ENCODE results near the gene AFG1L.
A peak's percentile ranks its signal among the peaks of the same experiment; 100 is the strongest.
"Not testable (repeated sequence)": the region's sequence is repeated elsewhere in the genome, so short reads cannot be mapped to it uniquely, and the experiment has no call there.

Gene AFG1L

DNA sequence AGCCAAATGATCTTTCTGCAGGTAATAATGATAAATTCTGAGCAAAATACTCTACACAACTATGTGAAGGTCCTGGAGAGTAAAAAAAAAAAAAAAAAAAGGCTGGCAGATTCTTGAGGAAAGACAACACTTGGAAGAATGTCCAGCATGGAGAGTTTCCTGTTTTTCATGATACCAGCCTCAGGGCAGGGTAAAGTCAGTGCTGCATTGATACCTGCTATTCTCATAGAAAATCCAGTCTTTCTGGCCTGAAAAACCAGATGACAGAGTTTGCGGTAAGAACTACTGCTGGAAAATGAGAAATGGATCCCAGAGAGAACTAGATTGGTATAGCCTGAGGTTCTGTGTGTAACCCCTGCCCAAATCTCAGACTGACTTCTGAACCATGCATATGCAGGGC, 89.1 kb downstream of the AFG1L start:
- Histone ChIP-seq H2BK5ac (ENCODE audit: low read length) (no peak overlapping the region), H2BK15ac (replicated peaks; ENCODE audit: low read depth) (no peak overlapping the region), H3K4ac (ENCODE audit: low read depth, low read length) (no peak overlapping the region), H2BK120ac (ENCODE audit: low read depth, low read length) (no peak overlapping the region), H3K36me3 (ENCODE audit: control insufficient read depth, insufficient read depth, low read length) (no peaks in the 10 kb centered on the region), H3K4me1 (ENCODE audit: control insufficient read depth, low read depth, low read length) (no peaks in the 10 kb centered on the region), H4K5ac (ENCODE audit: low read length) (no peak overlapping the region), H3K18ac (ENCODE audit: low read length) (no peak overlapping the region), H3K56ac (ENCODE audit: low read length) (no peak overlapping the region), H4K8ac (ENCODE audit: low read depth, low read length) (no peak overlapping the region), H3K27me3 (ENCODE audit: insufficient read depth, low read length, poor library complexity) (no peaks in the 10 kb centered on the region), H3K23ac (ENCODE audit: low read length) (no peak overlapping the region), H2AK5ac (ENCODE audit: low read length) (no peak overlapping the region), H3K27ac (ENCODE audit: low read depth, low read length) (no peak overlapping the region), H3K79me1 (ENCODE audit: low read length) (no peaks in the 10 kb centered on the region), H3K79me2 (ENCODE audit: control insufficient read depth, insufficient read depth, low read length) (no peaks in the 10 kb centered on the region), H3K9ac (ENCODE audit: low read length) (no peak overlapping the region), H3K4me3 (ENCODE audit: low read length) (no peak overlapping the region), H3K4me2 (ENCODE audit: low read length) (no peak overlapping the region)
- DNase-seq = no peak
- WGBS (ENCODE audit: extremely low coverage, insufficient coverage, low lambda C conversion rate) = no CpG with 5 or more reads among the region's 1 CpG

DNA sequence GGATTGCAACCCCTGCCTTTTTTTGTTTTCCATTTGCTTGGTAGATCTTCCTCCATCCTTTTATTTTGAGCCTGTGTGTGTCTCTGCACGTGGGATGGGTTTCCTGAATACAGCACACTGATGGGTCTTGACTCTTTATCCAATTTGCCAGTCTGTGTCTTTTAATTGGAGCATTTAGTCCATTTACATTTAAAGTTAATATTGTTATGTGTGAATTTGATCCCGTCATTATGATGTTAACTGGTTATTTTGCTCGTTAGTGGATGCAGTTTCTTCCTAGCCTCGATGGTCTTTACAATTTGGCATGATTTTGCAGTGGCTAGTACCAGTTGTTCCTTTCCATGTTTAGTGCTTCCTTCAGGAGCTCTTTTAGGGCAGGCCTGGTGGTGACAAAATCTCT, 94.3 kb downstream of the AFG1L start:
- H3K4me1 ChIP-seq (ENCODE audit: control insufficient read depth, low read depth, low read length); H3K4ac ChIP-seq (ENCODE audit: low read depth, low read length); H3K79me2 ChIP-seq (ENCODE audit: control insufficient read depth, insufficient read depth, low read length); H3K27me3 ChIP-seq (ENCODE audit: insufficient read depth, low read length, poor library complexity); H4K5ac ChIP-seq (ENCODE audit: low read length); H2BK15ac ChIP-seq (replicated peaks; ENCODE audit: low read depth); H3K23ac ChIP-seq (ENCODE audit: low read length); H2BK5ac ChIP-seq (ENCODE audit: low read length); H3K9ac ChIP-seq (ENCODE audit: low read length); H4K8ac ChIP-seq (ENCODE audit: low read depth, low read length); H3K79me1 ChIP-seq (ENCODE audit: low read length); H3K18ac ChIP-seq (ENCODE audit: low read length); H2AK5ac ChIP-seq (ENCODE audit: low read length); H3K4me2 ChIP-seq (ENCODE audit: low read length); H2BK120ac ChIP-seq (ENCODE audit: low read depth, low read length); H3K27ac ChIP-seq (ENCODE audit: low read depth, low read length); DNase-seq; H3K56ac ChIP-seq (ENCODE audit: low read length); H3K36me3 ChIP-seq (ENCODE audit: control insufficient read depth, insufficient read depth, low read length); H3K4me3 ChIP-seq (ENCODE audit: low read length): not testable (repeated sequence)
- WGBS (ENCODE audit: extremely low coverage, insufficient coverage, low lambda C conversion rate) = no CpG with 5 or more reads among the region's 4 CpGs

DNA sequence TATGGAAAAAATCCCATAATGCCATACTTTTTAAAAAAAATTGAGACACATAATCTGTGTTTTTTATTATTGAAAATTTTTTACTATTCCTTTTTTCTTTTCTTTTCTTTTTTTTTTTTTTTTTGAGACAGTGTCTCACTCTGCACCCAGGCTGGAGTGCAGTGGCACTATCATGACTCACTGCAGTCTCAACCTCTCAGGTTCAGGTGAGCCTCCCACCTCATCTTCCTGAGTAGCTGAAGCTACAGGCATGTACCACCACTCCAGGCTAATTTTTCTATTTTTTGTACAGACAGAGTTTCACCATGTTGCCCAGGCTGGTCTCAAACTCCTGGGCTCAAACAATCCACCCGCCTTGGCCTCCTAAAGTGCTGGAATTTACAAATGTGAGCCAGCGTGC, 100.4 kb downstream of the AFG1L start:
- H3K4ac ChIP-seq (ENCODE audit: low read depth, low read length) = no peak overlapping the region
- no CpG with 5 or more reads among the region's 2 CpGs for WGBS (ENCODE audit: extremely low coverage, insufficient coverage, low lambda C conversion rate)
- no peak overlapping the region for H4K8ac ChIP-seq (ENCODE audit: low read depth, low read length)
- DNase-seq = no peak
- H3K27me3 ChIP-seq (ENCODE audit: insufficient read depth, low read length, poor library complexity) = no peaks in the 10 kb centered on the region
- no peaks in the 10 kb centered on the region for H3K36me3 ChIP-seq (ENCODE audit: control insufficient read depth, insufficient read depth, low read length)
- H2BK5ac ChIP-seq (ENCODE audit: low read length) = no peak overlapping the region
- H3K79me2 ChIP-seq (ENCODE audit: control insufficient read depth, insufficient read depth, low read length) = no peaks in the 10 kb centered on the region
- no peak overlapping the region for H3K56ac ChIP-seq (ENCODE audit: low read length)
- no peaks in the 10 kb centered on the region for H3K4me1 ChIP-seq (ENCODE audit: control insufficient read depth, low read depth, low read length)
- H3K4me3 ChIP-seq (ENCODE audit: low read length) = no peak overlapping the region
- no peak overlapping the region for H3K18ac ChIP-seq (ENCODE audit: low read length)
- H4K5ac ChIP-seq (ENCODE audit: low read length) = no peak overlapping the region
- no peak overlapping the region for H3K23ac ChIP-seq (ENCODE audit: low read length)
- no peak overlapping the region for H3K27ac ChIP-seq (ENCODE audit: low read depth, low read length)
- no peak overlapping the region for H2BK15ac ChIP-seq (replicated peaks; ENCODE audit: low read depth)
- no peak overlapping the region for H3K9ac ChIP-seq (ENCODE audit: low read length)
- H2AK5ac ChIP-seq (ENCODE audit: low read length) = no peak overlapping the region
- no peak overlapping the region for H2BK120ac ChIP-seq (ENCODE audit: low read depth, low read length)
- no peak overlapping the region for H3K4me2 ChIP-seq (ENCODE audit: low read length)
- H3K79me1 ChIP-seq (ENCODE audit: low read length) = no peaks in the 10 kb centered on the region

DNA sequence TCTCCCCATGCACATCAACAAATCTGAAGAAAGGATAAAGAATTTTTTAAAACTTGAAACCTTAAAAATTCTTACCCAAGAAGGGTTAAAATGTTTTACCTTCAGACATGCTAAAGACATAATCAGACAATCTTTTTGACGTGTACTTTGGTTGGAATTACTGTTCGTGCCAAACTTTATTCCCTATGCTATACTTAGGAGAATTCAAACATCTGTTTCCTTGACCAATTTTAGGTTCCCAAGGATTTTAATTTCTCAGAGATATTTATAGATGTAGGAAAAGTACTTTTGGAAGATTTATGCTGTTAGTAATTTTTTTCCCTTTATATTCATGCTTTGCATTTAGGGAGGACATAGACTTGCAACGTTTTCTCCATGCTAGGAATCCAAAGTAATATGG, 108.4 kb downstream of the AFG1L start:
- Histone ChIP-seq H3K4ac (ENCODE audit: low read depth, low read length) (no peak overlapping the region), H3K27ac (ENCODE audit: low read depth, low read length) (no peak overlapping the region), H3K9ac (ENCODE audit: low read length) (no peak overlapping the region), H4K8ac (ENCODE audit: low read depth, low read length) (no peak overlapping the region), H2BK15ac (replicated peaks; ENCODE audit: low read depth) (no peak overlapping the region), H3K79me1 (ENCODE audit: low read length) (no peaks in the 10 kb centered on the region), H3K18ac (ENCODE audit: low read length) (no peak overlapping the region), H3K4me1 (ENCODE audit: control insufficient read depth, low read depth, low read length) (no peaks in the 10 kb centered on the region), H2BK5ac (ENCODE audit: low read length) (no peak overlapping the region), H2AK5ac (ENCODE audit: low read length) (no peak overlapping the region), H3K56ac (ENCODE audit: low read length) (no peak overlapping the region), H4K5ac (ENCODE audit: low read length) (no peak overlapping the region), H3K4me2 (ENCODE audit: low read length) (no peak overlapping the region), H3K36me3 (ENCODE audit: control insufficient read depth, insufficient read depth, low read length) (no peaks in the 10 kb centered on the region), H3K79me2 (ENCODE audit: control insufficient read depth, insufficient read depth, low read length) (no peaks in the 10 kb centered on the region), H2BK120ac (ENCODE audit: low read depth, low read length) (no peak overlapping the region), H3K4me3 (ENCODE audit: low read length) (no peak overlapping the region), H3K27me3 (ENCODE audit: insufficient read depth, low read length, poor library complexity) (no peaks in the 10 kb centered on the region), H3K23ac (ENCODE audit: low read length) (no peak overlapping the region)
- no peak for DNase-seq
- no CpG with 5 or more reads among the region's 3 CpGs for WGBS (ENCODE audit: extremely low coverage, insufficient coverage, low lambda C conversion rate)

DNA sequence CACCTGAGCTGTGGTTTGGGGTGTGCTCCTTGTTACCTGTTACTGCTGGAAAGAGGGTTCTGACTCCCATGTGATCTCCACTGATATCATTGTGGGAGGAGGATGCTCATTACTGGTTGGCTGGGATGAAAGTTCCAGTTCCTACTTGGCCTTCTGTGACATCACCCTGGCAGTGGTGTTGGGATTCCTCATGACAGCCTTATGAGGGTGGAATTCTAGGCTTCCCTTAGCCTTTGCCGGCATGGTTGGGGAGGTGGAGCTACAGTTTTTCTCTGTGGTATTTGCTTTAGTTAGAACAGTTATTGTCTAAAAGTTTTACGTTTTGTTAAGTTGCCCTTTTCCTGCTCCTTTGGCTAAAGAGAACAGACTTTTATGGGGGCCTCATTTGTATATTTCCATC, 112.1 kb downstream of the AFG1L start:
- Histone ChIP-seq H3K79me2 (ENCODE audit: control insufficient read depth, insufficient read depth, low read length) (no peaks in the 10 kb centered on the region), H3K4ac (ENCODE audit: low read depth, low read length) (no peak overlapping the region), H4K8ac (ENCODE audit: low read depth, low read length) (no peak overlapping the region), H3K27me3 (ENCODE audit: insufficient read depth, low read length, poor library complexity) (no peaks in the 10 kb centered on the region), H3K4me3 (ENCODE audit: low read length) (no peak overlapping the region), H3K23ac (ENCODE audit: low read length) (no peak overlapping the region), H3K36me3 (ENCODE audit: control insufficient read depth, insufficient read depth, low read length) (no peaks in the 10 kb centered on the region), H3K27ac (ENCODE audit: low read depth, low read length) (no peak overlapping the region), H2AK5ac (ENCODE audit: low read length) (no peak overlapping the region), H4K5ac (ENCODE audit: low read length) (no peak overlapping the region), H3K18ac (ENCODE audit: low read length) (no peak overlapping the region), H3K4me2 (ENCODE audit: low read length) (no peak overlapping the region), H3K56ac (ENCODE audit: low read length) (no peak overlapping the region), H3K9ac (ENCODE audit: low read length) (no peak overlapping the region), H2BK5ac (ENCODE audit: low read length) (no peak overlapping the region), H3K79me1 (ENCODE audit: low read length) (no peaks in the 10 kb centered on the region), H2BK120ac (ENCODE audit: low read depth, low read length) (no peak overlapping the region), H3K4me1 (ENCODE audit: control insufficient read depth, low read depth, low read length) (no peaks in the 10 kb centered on the region), H2BK15ac (replicated peaks; ENCODE audit: low read depth) (no peak overlapping the region)
- no CpG with 5 or more reads among the region's 2 CpGs for WGBS (ENCODE audit: extremely low coverage, insufficient coverage, low lambda C conversion rate)
- peak; percentile 8 for DNase-seq

DNA sequence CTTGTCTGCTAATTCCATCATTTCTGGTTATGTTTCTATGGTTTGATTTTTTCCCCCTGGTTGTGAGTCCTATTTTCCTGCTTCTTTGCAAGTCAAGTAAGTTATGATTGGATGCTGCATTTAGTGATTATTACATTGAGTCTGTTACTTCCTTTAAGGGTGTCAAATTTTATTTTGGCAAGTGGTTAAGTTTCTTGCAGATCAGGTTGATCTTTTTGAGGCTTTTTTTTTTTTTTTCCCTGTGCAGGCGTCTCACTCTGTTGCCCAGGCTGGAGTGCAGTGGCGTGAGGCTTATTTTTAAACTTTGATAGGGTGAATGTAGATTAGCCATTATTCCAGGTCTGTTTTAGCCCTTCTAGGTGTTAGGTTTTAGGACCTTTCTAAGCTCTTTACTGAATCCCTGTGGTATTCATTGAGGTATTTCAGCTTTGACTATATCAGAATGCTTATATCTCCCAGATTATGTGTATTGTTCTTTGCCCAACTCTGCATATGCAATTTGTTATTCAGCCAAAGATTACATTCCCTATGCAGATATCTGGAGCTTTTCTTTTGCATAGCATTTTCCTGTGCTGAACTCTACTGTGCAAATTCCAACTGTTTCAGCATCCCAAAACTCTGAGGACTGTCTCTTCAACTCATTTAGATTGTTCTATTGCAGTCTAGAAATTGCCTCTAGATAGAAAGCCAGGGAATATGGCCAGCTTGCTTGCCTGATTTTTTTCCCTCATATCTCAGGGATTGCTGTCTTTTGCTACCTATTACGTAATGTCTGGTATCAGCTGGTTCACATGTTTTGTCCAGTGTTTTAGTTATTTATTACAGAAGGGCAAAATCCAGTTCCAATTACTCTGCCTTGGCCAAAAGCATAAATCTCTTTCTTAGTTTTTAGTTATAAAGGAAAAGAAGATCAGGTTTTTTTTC, 113.3 kb downstream of the AFG1L start:
- H3K4me1 ChIP-seq (ENCODE audit: control insufficient read depth, low read depth, low read length) = no peaks in the 10 kb centered on the region
- no CpG with 5 or more reads among the region's 3 CpGs for WGBS (ENCODE audit: extremely low coverage, insufficient coverage, low lambda C conversion rate)
- H3K4ac ChIP-seq (ENCODE audit: low read depth, low read length) = no peak overlapping the region
- no peaks in the 10 kb centered on the region for H3K79me2 ChIP-seq (ENCODE audit: control insufficient read depth, insufficient read depth, low read length)
- no peak overlapping the region for H2BK120ac ChIP-seq (ENCODE audit: low read depth, low read length)
- H3K36me3 ChIP-seq (ENCODE audit: control insufficient read depth, insufficient read depth, low read length) = no peaks in the 10 kb centered on the region
- no peak for DNase-seq
- H4K8ac ChIP-seq (ENCODE audit: low read depth, low read length) = no peak overlapping the region
- no peak overlapping the region for H2AK5ac ChIP-seq (ENCODE audit: low read length)
- no peak overlapping the region for H3K18ac ChIP-seq (ENCODE audit: low read length)
- no peak overlapping the region for H4K5ac ChIP-seq (ENCODE audit: low read length)
- H3K79me1 ChIP-seq (ENCODE audit: low read length) = no peaks in the 10 kb centered on the region
- H2BK5ac ChIP-seq (ENCODE audit: low read length) = no peak overlapping the region
- no peak overlapping the region for H2BK15ac ChIP-seq (replicated peaks; ENCODE audit: low read depth)
- no peak overlapping the region for H3K4me3 ChIP-seq (ENCODE audit: low read length)
- no peak overlapping the region for H3K56ac ChIP-seq (ENCODE audit: low read length)
- no peaks in the 10 kb centered on the region for H3K27me3 ChIP-seq (ENCODE audit: insufficient read depth, low read length, poor library complexity)
- no peak overlapping the region for H3K27ac ChIP-seq (ENCODE audit: low read depth, low read length)
- no peak overlapping the region for H3K9ac ChIP-seq (ENCODE audit: low read length)
- no peak overlapping the region for H3K23ac ChIP-seq (ENCODE audit: low read length)
- no peak overlapping the region for H3K4me2 ChIP-seq (ENCODE audit: low read length)

All from mesendoderm (in vitro differentiated cells).